ENCODE data around the gene MCOLN2.

The MCOLN2 gene

DNA sequence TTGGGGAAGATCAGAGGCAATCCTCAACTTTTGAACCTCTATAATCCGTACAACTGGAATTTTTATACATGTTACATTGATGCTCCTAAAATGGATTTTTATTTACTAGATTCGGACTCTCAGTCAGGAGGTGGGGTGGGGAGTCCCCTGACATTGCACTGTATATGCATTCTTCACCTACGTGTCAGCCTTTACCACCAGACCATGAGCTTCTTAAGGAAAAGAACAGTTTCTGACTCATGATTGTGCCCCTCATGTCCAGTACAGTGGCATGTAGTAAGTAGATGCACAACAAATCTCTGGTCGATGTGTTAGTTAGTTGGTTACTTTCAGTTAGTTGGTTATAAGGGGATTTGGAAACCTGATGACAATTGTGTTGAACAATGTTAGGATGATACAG is 119.3 kb downstream of the MCOLN2 start:
- TF ChIP-seq, protein P1, sequence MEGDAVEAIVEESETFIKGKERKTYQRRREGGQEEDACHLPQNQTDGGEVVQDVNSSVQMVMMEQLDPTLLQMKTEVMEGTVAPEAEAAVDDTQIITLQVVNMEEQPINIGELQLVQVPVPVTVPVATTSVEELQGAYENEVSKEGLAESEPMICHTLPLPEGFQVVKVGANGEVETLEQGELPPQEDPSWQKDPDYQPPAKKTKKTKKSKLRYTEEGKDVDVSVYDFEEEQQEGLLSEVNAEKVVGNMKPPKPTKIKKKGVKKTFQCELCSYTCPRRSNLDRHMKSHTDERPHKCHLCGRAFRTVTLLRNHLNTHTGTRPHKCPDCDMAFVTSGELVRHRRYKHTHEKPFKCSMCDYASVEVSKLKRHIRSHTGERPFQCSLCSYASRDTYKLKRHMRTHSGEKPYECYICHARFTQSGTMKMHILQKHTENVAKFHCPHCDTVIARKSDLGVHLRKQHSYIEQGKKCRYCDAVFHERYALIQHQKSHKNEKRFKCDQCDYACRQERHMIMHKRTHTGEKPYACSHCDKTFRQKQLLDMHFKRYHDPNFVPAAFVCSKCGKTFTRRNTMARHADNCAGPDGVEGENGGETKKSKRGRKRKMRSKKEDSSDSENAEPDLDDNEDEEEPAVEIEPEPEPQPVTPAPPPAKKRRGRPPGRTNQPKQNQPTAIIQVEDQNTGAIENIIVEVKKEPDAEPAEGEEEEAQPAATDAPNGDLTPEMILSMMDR (IDR thresholded peaks at IDR 0.05; ENCODE audit: poor library complexity, severe bottlenecking), result no peak
- Histone ChIP-seq H3K27ac (ENCODE audit: poor library complexity, severe bottlenecking) (no peak overlapping the region), H3K36me3 (ENCODE audit: low read depth) (peaks cover 20% of the 10 kb centered on the region), H3K4me1 (ENCODE audit: insufficient read depth, poor library complexity, severe bottlenecking) (peaks cover 11% of the 10 kb centered on the region), H3K4me3 (ENCODE audit: severe bottlenecking) (no peak overlapping the region), H3K9me3 (ENCODE audit: severe bottlenecking) (no peaks in the 10 kb centered on the region), H3K27me3 (ENCODE audit: insufficient read depth, poor library complexity, severe bottlenecking) (no peaks in the 10 kb centered on the region)
- no peak for DNase-seq (ENCODE audit: low spot score)
- ATAC-seq (ENCODE audit: low read depth), result peak; percentile 38; the same call in 1 of the 3 replicates

DNA sequence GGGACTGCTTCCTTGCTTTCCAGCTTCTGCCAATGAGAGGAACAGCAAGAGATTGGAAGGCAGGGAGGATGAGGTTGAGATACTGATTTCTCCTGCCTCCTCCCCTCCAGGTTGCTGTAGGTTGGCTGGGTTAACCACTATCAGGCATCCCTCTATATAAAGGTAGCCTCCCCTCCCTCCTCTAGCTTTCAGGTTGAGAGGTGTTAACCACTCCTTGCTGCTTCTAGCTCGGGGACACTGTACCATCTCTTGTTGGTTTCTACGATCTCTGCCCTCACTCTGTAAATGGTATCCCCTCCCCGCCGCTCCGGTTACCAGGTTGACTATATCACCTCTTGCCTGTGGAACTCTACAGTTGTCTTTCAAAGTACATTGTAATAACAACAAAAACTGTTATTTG is 120.6 kb downstream of the MCOLN2 start:
- no peak overlapping the region for H3K4me3 ChIP-seq (ENCODE audit: severe bottlenecking)
- H3K27ac ChIP-seq (ENCODE audit: poor library complexity, severe bottlenecking), result no peak overlapping the region
- TF ChIP-seq, protein P1 (IDR thresholded peaks at IDR 0.05; ENCODE audit: poor library complexity, severe bottlenecking), result no peak
- H3K9me3 ChIP-seq (ENCODE audit: severe bottlenecking), result no peaks in the 10 kb centered on the region
- no peak for ATAC-seq (ENCODE audit: low read depth)
- DNase-seq (ENCODE audit: low spot score), result no peak
- no peaks in the 10 kb centered on the region for H3K27me3 ChIP-seq (ENCODE audit: insufficient read depth, poor library complexity, severe bottlenecking)
- peaks cover 5% of the 10 kb centered on the region for H3K4me1 ChIP-seq (ENCODE audit: insufficient read depth, poor library complexity, severe bottlenecking)
- peaks cover 9% of the 10 kb centered on the region for H3K36me3 ChIP-seq (ENCODE audit: low read depth)

Measured in RWPE2 (cell line).